NCI-H2029 treated with DMSO at 0.1 percent for 48 hours (cell line): ENCODE measurements around the gene YKT6.

Experiments used
- DNase-seq: peaks from one replicate; lab custom pipeline; 2025; lab: John Stamatoyannopoulos, UW

YKT6 gene

DNA sequence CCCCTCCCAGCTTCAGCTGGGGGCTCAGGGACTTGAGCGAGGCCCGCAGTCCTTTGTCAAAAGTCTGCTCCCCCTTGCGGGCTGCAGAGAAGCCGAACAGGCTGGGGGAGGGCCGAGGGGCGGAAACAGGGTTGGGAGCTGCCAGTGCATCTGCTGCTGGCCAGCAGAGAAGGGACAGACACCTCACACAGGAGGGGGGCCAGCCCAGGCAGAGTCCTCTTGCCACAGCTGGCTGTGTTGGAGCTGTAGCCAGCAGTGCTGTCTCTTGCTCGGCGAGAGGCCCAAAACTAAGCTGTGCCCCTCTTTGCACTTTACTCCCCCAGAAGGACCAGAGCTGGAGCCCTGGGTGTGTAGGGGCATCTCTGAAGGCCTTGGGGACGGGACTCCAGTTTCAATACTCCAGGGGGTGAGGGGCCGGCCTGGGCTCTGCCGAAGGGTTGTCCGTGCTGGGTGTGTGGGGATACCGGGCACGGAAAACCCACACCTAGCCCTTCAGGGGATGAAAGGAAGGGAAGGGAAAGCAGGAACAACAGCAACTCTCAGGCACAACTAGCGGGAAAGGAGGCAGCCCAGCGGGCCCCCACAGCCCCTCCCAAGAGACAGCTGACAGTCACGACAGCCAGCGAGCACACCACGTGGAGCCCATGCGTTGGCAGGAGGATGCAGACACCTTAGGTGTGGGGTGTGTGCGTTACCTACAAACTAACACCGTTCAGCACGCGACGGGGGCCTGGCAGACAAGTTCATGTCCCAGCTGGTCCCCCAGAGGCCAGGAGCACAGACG lies 17.8 kb downstream of the YKT6 start:
- no peak for DNase-seq

- DNase-seq, result no peak
Measured at GRCh38 chr7:44219371-44220045, 18.7 kb downstream of the YKT6 start.

DNA sequence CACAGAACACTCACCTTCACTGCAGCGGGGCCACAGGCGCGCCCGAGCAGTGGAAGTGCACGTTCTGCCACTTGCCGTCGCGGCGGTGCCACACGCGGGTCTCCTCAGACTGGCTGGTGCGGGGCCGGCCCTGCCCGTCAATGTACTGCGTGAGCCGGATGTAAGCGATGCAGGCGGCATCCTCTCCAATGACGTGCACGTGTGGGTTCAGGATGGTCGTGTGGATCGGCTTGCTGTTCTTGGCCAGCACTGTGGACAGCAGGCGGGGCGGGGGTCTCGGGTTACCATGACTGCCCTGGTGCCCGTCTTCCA lies 19.2 kb downstream of the YKT6 start:
- DNase-seq, result no peak

GRCh38 chr7:44220358-44221112 lies 19.8 kb downstream of the YKT6 start:
- DNase-seq, result no peak

GRCh38 chr7:44221231-44221791 lies 20.5 kb downstream of the YKT6 start:
- no peak for DNase-seq

- DNase-seq, result no peak
Measured at GRCh38 chr7:44222074-44222473, 21.3 kb downstream of the YKT6 start.

DNA sequence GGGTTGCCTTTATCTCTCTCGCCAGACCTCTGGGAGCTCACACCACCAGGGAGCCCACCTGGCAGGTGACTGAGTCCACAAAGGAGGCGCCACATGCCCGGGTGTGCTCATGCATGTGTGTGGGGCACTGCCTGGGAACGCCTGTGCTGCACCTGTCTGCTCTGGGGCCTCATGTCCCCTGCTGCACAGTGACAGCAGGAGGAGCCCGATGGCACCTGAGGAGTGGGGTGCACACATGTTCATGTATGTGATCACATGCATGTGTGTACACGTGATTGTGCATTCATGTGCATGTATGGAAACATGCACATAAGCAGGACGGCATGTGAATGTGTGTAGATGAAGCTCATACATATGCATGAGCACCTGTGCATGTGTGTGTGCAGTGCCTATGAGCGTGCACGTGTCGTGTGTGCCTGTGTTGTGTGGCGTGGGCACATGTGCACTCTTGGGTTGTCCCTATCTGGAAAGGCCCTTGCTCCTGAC lies 22.0 kb downstream of the YKT6 start:
- no peak for DNase-seq

GRCh38 chr7:44223362-44224079 lies 22.7 kb downstream of the YKT6 start:
- DNase-seq, result no peak

DNA sequence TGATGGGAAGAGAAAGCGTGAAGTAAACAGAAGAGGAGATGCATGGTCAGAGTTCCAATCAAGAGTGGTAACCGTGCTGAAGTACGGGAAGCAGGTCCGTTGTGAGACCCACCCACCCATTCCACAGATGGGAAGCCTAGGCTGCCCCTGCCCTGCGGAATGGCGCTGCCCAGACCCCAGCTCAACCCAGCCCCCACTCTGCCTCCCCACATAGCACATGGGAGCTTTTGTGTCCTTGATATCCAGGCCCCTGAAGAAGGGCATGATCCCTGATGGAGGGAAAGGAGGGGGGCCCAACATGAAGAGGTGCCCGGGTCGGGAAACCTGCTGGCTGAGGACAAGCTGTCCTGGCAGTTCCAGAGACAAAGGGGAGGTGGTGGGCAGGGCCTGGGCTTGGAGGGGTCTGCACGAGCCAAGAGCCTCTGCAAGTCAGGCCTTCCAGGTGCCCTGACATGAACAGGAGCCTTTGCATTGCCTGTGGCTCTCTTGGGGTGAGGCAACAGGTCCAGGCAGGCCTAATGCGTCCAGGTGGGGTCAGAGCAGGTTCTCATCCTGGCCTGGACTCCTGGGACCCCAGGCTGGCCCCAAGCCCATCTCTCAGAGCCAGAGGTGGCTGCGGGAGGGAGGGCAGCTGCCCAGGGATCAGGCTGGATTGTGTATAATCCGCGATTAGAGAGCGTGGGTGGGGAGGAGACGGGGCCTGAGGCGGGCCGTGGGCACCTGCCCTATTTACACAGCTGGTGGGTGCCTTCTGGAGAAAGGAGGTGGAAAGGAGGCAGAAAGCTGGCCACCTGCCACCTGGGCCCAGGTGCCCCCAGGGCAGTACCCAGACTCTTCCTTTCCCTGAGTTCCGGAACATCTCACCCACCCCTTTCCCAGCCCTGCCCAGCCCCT lies 23.5 kb downstream of the YKT6 start:
- no peak for DNase-seq

- DNase-seq, result no peak
Measured at GRCh38 chr7:44224974-44225565, 24.3 kb downstream of the YKT6 start.

DNA sequence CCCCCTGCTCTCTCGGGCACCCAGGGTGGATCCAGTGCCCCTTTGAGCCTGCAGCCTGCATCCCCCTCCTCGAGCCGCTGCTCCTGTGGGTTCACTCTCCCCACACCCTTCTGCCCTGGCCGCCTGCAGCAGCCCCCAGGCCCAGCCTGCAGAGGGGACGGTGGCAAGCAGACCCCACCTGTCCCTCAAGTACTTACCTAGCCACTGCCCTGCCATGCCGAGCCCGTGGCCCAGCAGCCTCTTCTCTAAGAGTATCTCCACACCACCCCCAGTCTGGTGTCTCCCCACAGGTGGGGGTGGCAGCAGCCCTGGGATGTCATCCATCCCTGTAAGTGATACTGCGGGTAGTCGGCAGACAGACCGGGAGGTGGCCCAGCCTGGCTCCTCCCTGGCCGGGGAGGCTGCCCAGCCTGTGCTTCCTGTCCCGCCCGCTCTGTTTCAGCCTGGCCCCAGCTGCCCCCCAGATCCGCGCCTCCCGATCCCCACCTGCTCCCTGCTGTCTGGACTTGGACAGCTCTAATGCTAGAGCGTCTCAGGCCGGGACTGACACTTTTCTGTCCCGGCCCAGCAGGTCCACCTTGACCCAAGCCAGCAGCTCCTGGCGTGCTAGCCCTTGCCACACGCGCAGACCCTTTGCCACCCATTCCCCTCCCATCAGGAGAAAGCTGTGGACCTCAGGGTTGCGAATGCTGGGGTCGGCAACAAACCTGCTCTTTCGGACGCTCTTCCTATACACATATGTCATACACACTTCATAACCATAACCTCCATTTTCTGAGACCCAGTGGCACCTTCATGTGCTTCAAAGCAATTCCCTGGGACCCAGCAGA lies 25.0 kb downstream of the YKT6 start:
- DNase-seq, result no peak

DNA sequence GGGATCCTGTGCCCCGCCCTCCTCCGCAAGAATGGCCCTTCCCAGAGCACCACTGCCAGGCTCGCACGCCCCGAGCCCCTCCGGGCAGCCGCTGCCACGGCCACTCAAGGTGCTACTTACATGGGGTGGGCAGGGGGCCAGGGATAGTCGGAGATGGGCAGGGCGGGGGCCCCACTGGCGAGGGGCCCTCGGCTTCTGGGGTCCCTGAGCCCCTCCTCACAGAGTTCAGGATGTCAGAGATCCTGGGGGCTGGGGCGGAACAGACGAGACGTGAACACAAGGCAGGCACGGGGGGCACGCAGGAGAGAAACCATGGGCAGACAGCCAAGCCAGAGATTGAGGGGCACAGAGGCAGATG lies 25.6 kb downstream of the YKT6 start:
- DNase-seq, result no peak

GRCh38 chr7:44227911-44228310 lies 27.1 kb downstream of the YKT6 start:
- no peak for DNase-seq

DNA sequence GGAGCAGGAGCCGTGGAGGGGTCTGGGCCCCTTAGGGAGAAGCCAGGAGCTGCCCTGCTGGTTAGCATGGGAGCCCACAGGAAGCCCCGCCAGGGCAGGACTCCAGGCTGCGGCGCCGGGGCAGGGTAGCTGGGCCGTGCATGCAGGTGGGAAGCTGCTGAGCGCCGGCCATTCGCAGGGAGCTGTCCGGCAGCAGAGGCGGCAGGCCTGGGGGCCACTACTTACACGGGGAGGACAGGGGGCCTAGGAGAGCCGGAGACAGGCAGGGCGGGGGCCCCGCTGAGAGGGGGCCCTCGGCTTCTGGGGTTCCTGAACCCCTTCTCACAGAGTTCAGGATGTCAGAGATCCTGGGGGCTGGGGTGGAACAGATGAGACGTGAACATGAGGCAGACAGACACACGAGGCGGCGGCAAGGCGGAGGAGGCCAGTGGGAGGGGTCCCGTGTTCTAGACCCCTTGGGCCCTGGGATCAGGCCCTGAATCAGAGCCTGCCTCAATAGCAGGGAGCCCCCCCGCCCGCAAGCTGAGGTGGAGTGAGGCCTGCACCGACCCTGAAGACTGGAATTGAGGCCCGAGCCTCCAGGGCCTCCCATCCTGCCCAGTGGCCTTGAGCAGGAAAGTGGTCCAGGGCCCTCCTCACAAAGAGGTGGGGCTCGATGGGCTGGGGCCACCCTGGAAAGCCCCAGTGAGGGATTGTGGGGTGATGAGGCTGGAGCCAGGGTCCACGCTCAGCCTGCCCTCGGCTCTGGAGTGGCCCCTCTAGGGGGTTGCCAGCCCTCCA lies 28.0 kb downstream of the YKT6 start:
- DNase-seq, result no peak

GRCh38 chr7:44229546-44230105 lies 28.8 kb downstream of the YKT6 start:
- DNase-seq, result no peak

GRCh38 chr7:44230286-44230685 lies 29.5 kb downstream of the YKT6 start:
- no peak for DNase-seq

GRCh38 chr7:44231088-44231487 lies 30.3 kb downstream of the YKT6 start:
- no peak for DNase-seq

DNA sequence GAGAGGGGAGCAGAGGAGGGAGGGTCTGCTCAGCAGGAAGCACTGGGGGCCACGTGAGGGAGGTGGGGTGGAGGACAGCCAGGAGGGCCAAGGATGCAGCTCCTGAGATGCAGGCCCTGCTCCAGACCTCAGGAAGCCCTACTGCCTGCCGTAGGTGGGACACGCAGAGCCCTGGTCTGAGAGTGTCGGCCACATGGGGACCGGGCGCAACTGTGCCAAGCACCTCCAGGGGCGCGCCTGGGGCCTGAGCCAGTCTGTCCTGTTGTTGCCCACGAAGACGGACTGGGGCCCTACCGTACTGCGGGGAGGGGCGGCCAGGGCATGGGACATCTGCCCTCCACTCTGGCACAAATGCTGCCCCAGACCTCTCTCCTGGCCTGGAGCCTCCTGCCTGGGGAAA lies 31.6 kb downstream of the YKT6 start:
- DNase-seq, result no peak
